Lung (tissue), 12 donors: ENCODE measurements around the gene NR6A1. TPM values are rescaled to one million over a fixed set of nuclear protein-coding genes. Genes with fewer than 3 reads are reported as not detected.

Experiments
- ATAC-seq: fragments of 200-7000 bp; cut with Tn5 transposase; one replicate; pipeline ENCODE4 v1.9.1; 2020; ENCODE audit warnings: moderate number of reproducible peaks; ENCODE audit not compliant: insufficient read depth, low FRiP score
- DNase-seq, 3 donors: peaks; one replicate each; pipeline ENCODE4 v3.0.0-alpha.2; 2013 to 2017
- H3K27ac ChIP-seq, 2 donors: one replicate each; pipeline ENCODE4 v1.5.1; 2013; ENCODE audit warnings: mild to moderate bottlenecking in 2 of 2, moderate library complexity in 2 of 2, control low read depth in 1 of 2, inconsistent platforms in 1 of 2, low read depth in 1 of 2, low read length in 1 of 2
- H3K27me3 ChIP-seq, 3 donors: one replicate each; pipeline ENCODE4 v1.5.1; 2013; ENCODE audit warnings: low read length in 2 of 3; ENCODE audit not compliant: control insufficient read depth in 3 of 3, insufficient read depth in 3 of 3
- H3K36me3 ChIP-seq, 4 donors: one replicate each; pipeline ENCODE4 v1.5.1; 2013; ENCODE audit warnings: low read length in 4 of 4, mild to moderate bottlenecking in 1 of 4, moderate library complexity in 1 of 4; ENCODE audit not compliant: control insufficient read depth in 4 of 4, insufficient read depth in 4 of 4
- H3K4me1 ChIP-seq, 5 donors: one replicate each; pipeline ENCODE4 v1.5.1; 2013; ENCODE audit warnings: low read length in 5 of 5, mild to moderate bottlenecking in 2 of 5, moderate library complexity in 1 of 5; ENCODE audit not compliant: control insufficient read depth in 5 of 5, insufficient read depth in 5 of 5
- H3K4me3 ChIP-seq: one replicate; pipeline ENCODE4 v1.5.1; 2013; ENCODE audit warnings: mild to moderate bottlenecking, control low read depth, moderate library complexity
- H3K9ac ChIP-seq, 2 donors: one replicate each; pipeline ENCODE4 v1.5.1; 2013; ENCODE audit warnings: low read length in 2 of 2, control low read depth in 1 of 2; ENCODE audit not compliant: insufficient read depth in 1 of 2
- H3K9me3 ChIP-seq, 4 donors: one replicate each; pipeline ENCODE4 v1.5.1; 2013; ENCODE audit warnings: low read length in 3 of 4, mild to moderate bottlenecking in 1 of 4, moderate library complexity in 1 of 4; ENCODE audit not compliant: control insufficient read depth in 4 of 4, insufficient read depth in 3 of 4
- CTCF ChIP-seq: IDR thresholded peaks from 2 replicates; pipeline ENCODE4 v1.5.1; 2012; ENCODE audit warnings: mild to moderate bottlenecking; ENCODE audit errors: control extremely low read depth, extremely low read depth
- WGBS, 2 donors: extraction: QIAGEN DNeasy Blood & Tissue Kit; methylation state at CpG; one replicate each; pipeline ENCODE4 v1.1.7; 2013; 5-methylcytosine and 5-hydroxymethylcytosine counted together
- polyA plus RNA-seq, 2 donors: library from polyadenylated mRNA; stranded (reverse); fragments of 200-250 nt; gene quantifications; one replicate each; pipeline ENCODE4 v1.2.1, GENCODE V29; 2013
- total RNA-seq, 2 donors: library from RNA; depleted of rRNA in 1 of 2; stranded (reverse); fragments of >200 nt in 1 of 2; gene quantifications; one replicate each; pipeline ENCODE4 v1.2.1, GENCODE V29; 2014 to 2021
- donor health status: control.
- donor health status: control.
- donor health status: Bipolar disorder and iron deficiency.
- donor health status: healthy.
- donor health status: DM: yes; HTN: yes; CAD: no.

The NR6A1 gene
- total and polyA plus RNA-seq, 4 donors, result 0.94 to 4.0 (median 2.4) TPM

- Histone ChIP-seq H3K36me3 (no peaks in the 10 kb centered on the region), H3K27ac (no peak overlapping the region), H3K9ac (no peak overlapping the region), H3K4me3 (no peak overlapping the region), H3K27me3 (peaks cover 15 to 49% (median 36%) of the 10 kb centered on the region in 3 donors), H3K9me3 (peaks cover 0 to 8% (median 0%) of the 10 kb centered on the region in 4 donors), H3K4me1 (peaks cover 0 to 12% (median 0%) of the 10 kb centered on the region in 5 donors)
- TF ChIP-seq CTCF, result no peak
- WGBS, 2 donors, result 37 to 48% methylated on average over 65 to 69 of the region's 69 CpGs
- DNase-seq, result no peak
- no peak for ATAC-seq
Observed at GRCh38 chr9:124505006-124505900, 265.9 kb downstream of the NR6A1 start.

GRCh38 chr9:124504530-124505005 is 266.5 kb downstream of the NR6A1 start:
- DNase-seq, result no peak
- H3K9me3 ChIP-seq, result peaks cover 0 to 8% (median 0%) of the 10 kb centered on the region in 4 donors
- peaks cover 15 to 53% (median 36%) of the 10 kb centered on the region in 3 donors for H3K27me3 ChIP-seq
- 0 to 1% methylated on average over 7 to 80 of the region's 81 CpGs for WGBS, 2 donors
- ATAC-seq, result no peak
- H3K36me3 ChIP-seq, result no peaks in the 10 kb centered on the region
- no peak overlapping the region for H3K9ac ChIP-seq
- H3K4me3 ChIP-seq, result no peak overlapping the region
- no peak overlapping the region for H3K27ac ChIP-seq
- no peak for TF ChIP-seq CTCF
- peaks cover 0 to 12% (median 0%) of the 10 kb centered on the region in 5 donors for H3K4me1 ChIP-seq

GRCh38 chr9:124503713-124504529 is 267.2 kb downstream of the NR6A1 start:
- peaks cover 0 to 12% (median 0%) of the 10 kb centered on the region in 5 donors for H3K4me1 ChIP-seq
- no peak overlapping the region for H3K4me3 ChIP-seq
- TF ChIP-seq CTCF, result no peak
- H3K9ac ChIP-seq, result no peak overlapping the region
- H3K9me3 ChIP-seq, result peaks cover 0 to 8% (median 0%) of the 10 kb centered on the region in 4 donors
- H3K36me3 ChIP-seq, result no peaks in the 10 kb centered on the region
- WGBS, 2 donors, result 3% methylated on average over 64 to 76 of the region's 76 CpGs
- no peak for DNase-seq
- no peak overlapping the region for H3K27ac ChIP-seq
- no peak for ATAC-seq
- peaks cover 15 to 53% (median 38%) of the 10 kb centered on the region in 3 donors for H3K27me3 ChIP-seq
